Testis (tissue), 2 donors: Measurements from ENCODE around the gene KLHDC7B.

Source experiments
- CTCF ChIP-seq, 3 experiments: fragments of 450-650 bp in 2 of 3; fragments of 200-600 bp in 1 of 3; sonication (generic) in 1 of 3; IDR thresholded peaks; one replicate each; pipeline ENCODE4 v1.5.1; 2016 to 2019; ENCODE audit warnings: antibody characterized with exemption in 3 of 3, mild to moderate bottlenecking in 2 of 3, moderate library complexity in 1 of 3
- POLR2A ChIP-seq: fragments of 450-650 bp; IDR thresholded peaks from one replicate; pipeline ENCODE4 v1.6.1; 2017; ENCODE audit warnings: antibody characterized with exemption, mild to moderate bottlenecking, moderate library complexity

DNA sequence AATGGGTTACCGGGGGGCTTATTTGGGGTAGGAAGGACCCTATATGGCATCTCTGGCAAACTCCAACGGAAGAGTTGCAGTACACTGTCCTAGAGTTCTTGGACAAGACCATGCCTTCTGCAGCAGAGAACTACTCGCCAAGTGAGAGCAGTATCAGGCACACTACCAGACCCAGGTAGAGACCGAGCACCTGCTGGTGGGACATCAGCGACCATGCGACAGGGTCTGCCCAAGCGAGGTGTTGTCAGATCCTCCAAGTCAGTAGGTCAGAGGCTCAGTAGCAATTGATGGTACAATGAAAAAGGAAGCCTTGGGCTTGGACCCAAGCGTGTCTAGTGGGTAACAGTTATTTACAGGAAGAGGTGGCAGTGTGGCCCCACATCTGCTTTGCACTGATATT is 40.1 kb downstream of the KLHDC7B start:
- TF ChIP-seq CTCF (IDR thresholded peaks at IDR 0.05) = no peak
- TF ChIP-seq POLR2A = no peak
